Measurements from ENCODE around the gene SPDYE4. TPM values are rescaled to one million over a fixed set of nuclear protein-coding genes. Genes with fewer than 3 reads are reported as not detected.

The SPDYE4 gene
- total and polyA plus RNA-seq, 2 experiments from 2014 or later = not detected

GRCh38 chr17:8732406-8733085 lies 25.8 kb downstream of the SPDYE4 start:
- Mint-ChIP-seq H3K4me3 (no peak overlapping the region), H3K4me1 (peaks cover 6% of the 10 kb centered on the region; the same call in 2 of the 3 replicates), H3K36me3 (ENCODE audit: low read depth) (no peaks in the 10 kb centered on the region), H3K9me3 (no peaks in the 10 kb centered on the region), H3K27me3 (ENCODE audit: insufficient read depth, low read depth, poor library complexity) (peaks cover 11% of the 10 kb centered on the region), H3K27ac (no peak overlapping the region)
- Histone ChIP-seq H3F3A (replicated peaks; ENCODE audit: low read depth) (no peaks in the 10 kb centered on the region), H4K20me1 (replicated peaks; ENCODE audit: insufficient read depth) (no peaks in the 10 kb centered on the region), H3K4me1 (ENCODE audit: insufficient read depth) (no peaks in the 10 kb centered on the region), H3K27me3 (ENCODE audit: insufficient read depth) (no peaks in the 10 kb centered on the region), H3K4me3 (no peak overlapping the region), H3K79me2 (replicated peaks; ENCODE audit: insufficient read depth) (no peaks in the 10 kb centered on the region), H3K9me2 (ENCODE audit: insufficient read depth) (0 out of 2 replicates have a peak, but pooled peaks cover 2% of the 10 kb centered on the region), H3K36me3 (ENCODE audit: insufficient read depth) (no peaks in the 10 kb centered on the region), H3K4me2 (no peak overlapping the region), H2AFZ (no peak overlapping the region; the same call in 1 of the 2 replicates), H3K27ac (ENCODE audit: low read depth) (no peak overlapping the region)
- no peak for TF ChIP-seq EZH2phosphoT487 (IDR thresholded peaks at IDR 0.05; ENCODE audit: unreplicated experiment)
- no peak for TF ChIP-seq JUNB (IDR thresholded peaks at IDR 0.05; ENCODE audit: unreplicated experiment)
- TF ChIP-seq ZNF114 (CRISPR knock-in tag; IDR thresholded peaks at IDR 0.05) = no peak
- TF ChIP-seq ZNF331 (CRISPR knock-in tag; IDR thresholded peaks at IDR 0.05; ENCODE audit: low read depth) = no peak
- TF ChIP-seq STAT1 (IDR thresholded peaks at IDR 0.05; ENCODE audit: unreplicated experiment) = no peak
- TF ChIP-seq NANOG (IDR thresholded peaks at IDR 0.05; ENCODE audit: borderline replicate concordance) = no peak
- TF ChIP-seq POLR2AphosphoS5 (IDR thresholded peaks at IDR 0.05; ENCODE audit: low read depth) = no peak
- TF ChIP-seq CREB1 (CRISPR knock-in tag; IDR thresholded peaks at IDR 0.05; ENCODE audit: low read depth) = no peak
- no peak for TF ChIP-seq ZNF462 (CRISPR knock-in tag; IDR thresholded peaks at IDR 0.05)
- no peak for TF ChIP-seq CTCF (conservative IDR thresholded peaks at IDR 0.05; ENCODE audit: low read depth in 2 of 2)
- no peak for TF ChIP-seq EZH2 (IDR thresholded peaks at IDR 0.05; ENCODE audit: low read depth, unreplicated experiment)
- no peak for TF ChIP-seq ETS1 (IDR thresholded peaks at IDR 0.05)
- TF ChIP-seq REST (IDR thresholded peaks at IDR 0.05; ENCODE audit: unreplicated experiment) = no peak
- DNase-seq (ENCODE audit: low spot score) (no peak), ATAC-seq (no peak)
